ENCODE measurements around the gene SKAP2.

DNA sequence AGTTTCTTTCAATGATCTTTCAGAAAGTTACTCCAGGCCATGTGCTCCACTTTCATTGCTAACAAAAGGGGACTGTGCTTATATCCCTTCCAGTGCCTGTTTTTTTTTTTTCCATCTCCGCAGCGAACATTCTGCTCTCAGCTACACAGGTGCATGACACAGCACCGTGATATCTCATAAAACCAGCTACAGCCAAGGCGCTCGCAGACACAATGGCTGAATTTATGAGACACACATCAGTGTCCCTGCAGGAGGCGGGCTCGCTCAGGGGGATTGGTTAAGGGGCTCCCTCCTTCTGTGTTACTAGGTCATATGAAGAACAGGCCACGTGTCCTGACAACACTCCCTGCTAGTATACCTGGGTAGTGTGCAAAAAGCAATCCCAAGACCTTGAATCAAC lies 245.5 kb downstream of the SKAP2 start:
- no peak for TF ChIP-seq POLR2A (IDR thresholded peaks at IDR 0.05; ENCODE audit: low read length)
- TF ChIP-seq GATA1 (IDR thresholded peaks at IDR 0.05; ENCODE audit: low read depth, low read length) = no peak

All from erythroblast (primary cell).